Skeletal muscle satellite cell (primary cell): Measurements from ENCODE around the gene ZNF778.

Source experiments
- H3K27me3 ChIP-seq: 2 replicates; pipeline ENCODE4 v1.7.0; 2013; ENCODE audit warnings: low read length; ENCODE audit not compliant: control insufficient read depth, insufficient read depth
- H3K36me3 ChIP-seq: 2 replicates; pipeline ENCODE4 v1.7.0; 2013; ENCODE audit warnings: mild to moderate bottlenecking, control low read depth, low read length; ENCODE audit not compliant: insufficient read depth
- H3K4me1 ChIP-seq: 2 replicates; pipeline ENCODE4 v1.7.0; 2013; ENCODE audit warnings: low read length; ENCODE audit not compliant: control insufficient read depth, insufficient read depth
- H3K4me2 ChIP-seq: 2 replicates; pipeline ENCODE4 v1.7.0; 2013; ENCODE audit warnings: mild to moderate bottlenecking, low read length
- H3K4me3 ChIP-seq: 2 replicates; pipeline ENCODE4 v1.7.0; 2013; ENCODE audit warnings: low read length
- H3K9ac ChIP-seq: 2 replicates; pipeline ENCODE4 v1.7.0; 2013; ENCODE audit warnings: mild to moderate bottlenecking, low read depth, low read length, moderate library complexity
- H3K9me3 ChIP-seq: replicated peaks from 2 replicates; pipeline ENCODE4 v1.7.0; 2013; ENCODE audit warnings: mild to moderate bottlenecking, control low read depth, low read length

The ZNF778 gene

DNA sequence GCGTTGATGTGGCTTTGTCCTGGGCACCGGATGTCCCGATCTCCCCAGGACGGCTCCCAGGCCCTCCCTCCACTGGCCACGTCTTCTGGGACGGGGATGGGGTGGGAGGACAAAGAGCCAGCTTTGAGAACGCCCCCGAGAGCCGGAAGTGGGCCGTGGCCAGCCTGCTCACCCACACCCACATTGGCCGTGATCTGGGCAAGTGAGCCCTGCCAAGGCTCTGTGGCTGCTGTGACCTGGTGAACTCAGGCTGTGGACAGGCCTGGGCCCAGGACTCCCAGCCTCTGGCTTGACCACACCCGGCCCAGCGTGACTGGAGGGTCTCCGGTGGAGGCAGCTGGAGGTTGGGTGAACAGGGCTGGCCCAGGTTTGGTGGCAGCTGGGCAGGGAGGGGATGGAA lies 42.6 kb upstream of the ZNF778 start:
- H3K4me1 ChIP-seq, result peaks cover 45% of the 10 kb centered on the region
- no peaks in the 10 kb centered on the region for H3K27me3 ChIP-seq
- no peaks in the 10 kb centered on the region for H3K9me3 ChIP-seq
- H3K36me3 ChIP-seq, result no peaks in the 10 kb centered on the region
- H3K4me3 ChIP-seq, result peak overlapping the region; percentile 81
- H3K4me2 ChIP-seq, result peak overlapping the region; percentile 90
- H3K9ac ChIP-seq, result peak overlapping the region; percentile 85

- Histone ChIP-seq H3K4me1 (peaks cover 45% of the 10 kb centered on the region), H3K4me2 (peak overlapping the region; percentile 90), H3K27me3 (no peaks in the 10 kb centered on the region), H3K9ac (peak overlapping the region; percentile 85), H3K4me3 (peak overlapping the region; percentile 81), H3K9me3 (no peaks in the 10 kb centered on the region), H3K36me3 (no peaks in the 10 kb centered on the region)
These were observed 42.0 kb upstream of the ZNF778 start for GRCh38 chr16:89175280-89176146.

GRCh38 chr16:89176147-89176690 lies 41.3 kb upstream of the ZNF778 start:
- H3K27me3 ChIP-seq, result no peaks in the 10 kb centered on the region
- H3K9ac ChIP-seq, result peak overlapping the region; percentile 85
- H3K4me3 ChIP-seq, result peak overlapping the region; percentile 81
- peak overlapping the region; percentile 90 for H3K4me2 ChIP-seq
- H3K9me3 ChIP-seq, result no peaks in the 10 kb centered on the region
- peaks cover 41% of the 10 kb centered on the region for H3K4me1 ChIP-seq
- H3K36me3 ChIP-seq, result no peaks in the 10 kb centered on the region

DNA sequence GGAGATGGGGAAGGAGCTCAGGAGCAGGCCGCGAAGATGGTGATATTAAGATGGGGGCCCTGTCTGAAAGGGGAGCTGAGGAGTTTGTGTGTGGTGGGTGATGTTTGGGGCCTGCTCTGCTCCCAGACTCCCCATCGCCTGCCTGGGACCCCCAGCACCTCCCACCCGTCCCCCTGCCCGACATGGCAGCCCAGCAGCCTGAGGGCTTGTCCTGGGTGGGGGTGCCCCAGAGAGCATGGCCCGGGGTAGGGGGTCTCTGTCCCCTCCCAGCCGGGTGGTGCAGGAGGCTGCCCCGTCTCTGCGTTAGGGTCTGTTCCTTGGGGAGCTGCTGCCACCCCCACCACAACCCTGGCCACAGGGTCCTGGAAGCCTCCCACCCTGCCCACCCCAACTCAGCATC lies 40.8 kb upstream of the ZNF778 start:
- Histone ChIP-seq H3K4me1 (peaks cover 41% of the 10 kb centered on the region), H3K36me3 (no peaks in the 10 kb centered on the region), H3K27me3 (no peaks in the 10 kb centered on the region), H3K4me2 (no peak overlapping the region), H3K4me3 (no peak overlapping the region), H3K9ac (peak overlapping the region; percentile 85), H3K9me3 (no peaks in the 10 kb centered on the region)

GRCh38 chr16:89177501-89177900 lies 40.0 kb upstream of the ZNF778 start:
- no peaks in the 10 kb centered on the region for H3K27me3 ChIP-seq
- no peak overlapping the region for H3K9ac ChIP-seq
- H3K4me3 ChIP-seq, result no peak overlapping the region
- no peak overlapping the region for H3K4me2 ChIP-seq
- H3K4me1 ChIP-seq, result peaks cover 38% of the 10 kb centered on the region
- H3K36me3 ChIP-seq, result no peaks in the 10 kb centered on the region
- no peaks in the 10 kb centered on the region for H3K9me3 ChIP-seq

GRCh38 chr16:89178453-89179147 lies 38.9 kb upstream of the ZNF778 start:
- no peak overlapping the region for H3K9ac ChIP-seq
- H3K9me3 ChIP-seq, result no peaks in the 10 kb centered on the region
- H3K4me2 ChIP-seq, result no peak overlapping the region
- H3K36me3 ChIP-seq, result no peaks in the 10 kb centered on the region
- no peaks in the 10 kb centered on the region for H3K27me3 ChIP-seq
- H3K4me1 ChIP-seq, result peaks cover 28% of the 10 kb centered on the region
- no peak overlapping the region for H3K4me3 ChIP-seq

GRCh38 chr16:89179148-89179484 lies 38.4 kb upstream of the ZNF778 start:
- Histone ChIP-seq H3K4me3 (no peak overlapping the region), H3K36me3 (no peaks in the 10 kb centered on the region), H3K9ac (no peak overlapping the region), H3K4me2 (no peak overlapping the region), H3K9me3 (no peaks in the 10 kb centered on the region), H3K4me1 (peaks cover 24% of the 10 kb centered on the region), H3K27me3 (no peaks in the 10 kb centered on the region)

GRCh38 chr16:89179656-89180315 lies 37.7 kb upstream of the ZNF778 start:
- H3K9me3 ChIP-seq, result no peaks in the 10 kb centered on the region
- H3K36me3 ChIP-seq, result no peaks in the 10 kb centered on the region
- H3K4me1 ChIP-seq, result peaks cover 17% of the 10 kb centered on the region
- no peak overlapping the region for H3K4me3 ChIP-seq
- H3K27me3 ChIP-seq, result no peaks in the 10 kb centered on the region
- H3K4me2 ChIP-seq, result no peak overlapping the region
- no peak overlapping the region for H3K9ac ChIP-seq

DNA sequence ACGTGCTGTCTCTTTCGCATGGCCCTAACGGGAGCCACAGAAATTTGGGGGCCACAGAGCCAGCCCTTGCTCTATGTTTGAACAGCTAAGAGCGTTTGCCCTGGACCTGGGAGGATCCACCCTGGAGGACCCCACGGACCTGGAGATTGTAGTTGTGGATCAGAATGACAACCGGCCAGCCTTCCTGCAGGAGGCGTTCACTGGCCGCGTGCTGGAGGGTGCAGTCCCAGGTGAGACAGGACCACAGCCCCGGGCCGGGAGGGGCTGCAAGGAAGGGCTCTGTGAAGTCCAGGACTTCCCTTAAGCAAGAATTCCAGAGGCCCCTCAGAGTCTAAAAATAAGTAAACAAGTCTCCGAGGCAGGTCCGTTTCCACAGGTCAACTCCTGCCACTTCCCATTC lies 34.0 kb upstream of the ZNF778 start:
- no peaks in the 10 kb centered on the region for H3K9me3 ChIP-seq
- no peak overlapping the region for H3K4me3 ChIP-seq
- peaks cover 14% of the 10 kb centered on the region for H3K36me3 ChIP-seq
- no peaks in the 10 kb centered on the region for H3K27me3 ChIP-seq
- H3K9ac ChIP-seq, result no peak overlapping the region
- H3K4me1 ChIP-seq, result no peaks in the 10 kb centered on the region
- no peak overlapping the region for H3K4me2 ChIP-seq

GRCh38 chr16:89183975-89184676 lies 33.4 kb upstream of the ZNF778 start:
- Histone ChIP-seq H3K4me2 (no peak overlapping the region), H3K4me1 (no peaks in the 10 kb centered on the region), H3K9me3 (no peaks in the 10 kb centered on the region), H3K9ac (no peak overlapping the region), H3K36me3 (peaks cover 14% of the 10 kb centered on the region), H3K4me3 (no peak overlapping the region), H3K27me3 (no peaks in the 10 kb centered on the region)

DNA sequence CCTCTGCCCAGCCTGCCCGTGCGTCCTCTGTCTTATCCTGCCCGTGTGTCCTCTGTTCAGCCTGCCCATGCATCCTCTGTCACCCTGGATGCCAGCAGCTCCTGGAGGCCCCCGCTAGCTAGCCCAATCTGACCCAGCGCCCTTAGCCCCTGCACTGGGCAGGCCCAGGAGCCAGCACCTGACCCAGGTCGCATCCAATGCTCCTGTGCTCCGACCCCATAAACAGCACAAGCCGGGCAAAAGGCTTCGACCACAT lies 32.9 kb upstream of the ZNF778 start:
- Histone ChIP-seq H3K27me3 (no peaks in the 10 kb centered on the region), H3K36me3 (peaks cover 14% of the 10 kb centered on the region), H3K9me3 (no peaks in the 10 kb centered on the region), H3K4me1 (no peaks in the 10 kb centered on the region), H3K4me3 (no peak overlapping the region), H3K4me2 (no peak overlapping the region), H3K9ac (no peak overlapping the region)
